GM18907 (cell line): Measurements from ENCODE around the gene KRTAP6-1.

Experiments used
- ATAC-seq: cut with Tn5 transposase; IDR thresholded peaks from one replicate; pipeline ENCODE4 v1.9.1; 2021; ENCODE audit warnings: mild to moderate bottlenecking, moderate library complexity; ENCODE audit not compliant: unreplicated experiment

Gene KRTAP6-1, protein sequence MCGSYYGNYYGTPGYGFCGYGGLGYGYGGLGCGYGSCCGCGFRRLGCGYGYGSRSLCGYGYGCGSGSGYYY

DNA sequence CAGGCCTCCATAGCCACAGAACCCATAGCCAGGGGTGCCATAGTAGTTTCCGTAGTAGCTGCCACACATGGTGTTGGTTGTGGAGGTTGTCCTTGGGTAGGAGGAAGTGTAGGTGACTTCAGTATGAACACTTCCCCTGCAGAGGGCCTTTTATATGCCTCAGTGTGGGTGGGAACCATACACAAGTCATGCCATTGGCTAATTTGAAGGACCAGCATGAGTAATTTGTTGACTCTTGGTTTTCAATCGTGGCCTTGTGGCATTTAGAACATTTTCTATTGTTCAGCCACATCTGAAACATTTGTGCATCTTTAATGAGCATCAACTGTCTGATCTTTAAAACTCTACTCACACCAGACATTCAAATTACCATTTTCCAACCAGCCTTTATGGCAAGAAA is at the start of gene KRTAP6-1:
Gene KRTAP6-1, minus strand, starts transcription at position 95 of the 400 bp plus-strand sequence. Its CDS starts 26 bp downstream, at position 69.
- no peak for ATAC-seq

DNA sequence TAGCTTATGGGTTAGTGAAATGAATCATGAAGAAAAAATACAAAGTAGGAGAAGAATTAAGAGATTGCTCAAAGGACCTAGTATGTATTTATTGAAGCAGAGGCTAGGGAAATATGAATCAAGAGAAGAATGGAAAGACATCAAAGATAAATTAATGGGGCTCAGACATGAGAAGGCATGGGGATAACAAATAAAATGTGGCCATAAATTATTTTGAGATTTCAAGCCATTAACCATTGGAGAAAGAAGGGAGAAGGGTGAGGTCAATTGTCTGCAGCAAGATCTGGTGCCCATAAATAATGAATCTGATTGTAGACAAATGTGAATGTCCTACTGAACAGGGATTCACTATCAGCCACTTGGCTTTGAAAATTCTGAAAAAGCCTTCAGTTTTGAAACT is 39.2 kb upstream of the KRTAP6-1 start:
- ATAC-seq, result no peak

DNA sequence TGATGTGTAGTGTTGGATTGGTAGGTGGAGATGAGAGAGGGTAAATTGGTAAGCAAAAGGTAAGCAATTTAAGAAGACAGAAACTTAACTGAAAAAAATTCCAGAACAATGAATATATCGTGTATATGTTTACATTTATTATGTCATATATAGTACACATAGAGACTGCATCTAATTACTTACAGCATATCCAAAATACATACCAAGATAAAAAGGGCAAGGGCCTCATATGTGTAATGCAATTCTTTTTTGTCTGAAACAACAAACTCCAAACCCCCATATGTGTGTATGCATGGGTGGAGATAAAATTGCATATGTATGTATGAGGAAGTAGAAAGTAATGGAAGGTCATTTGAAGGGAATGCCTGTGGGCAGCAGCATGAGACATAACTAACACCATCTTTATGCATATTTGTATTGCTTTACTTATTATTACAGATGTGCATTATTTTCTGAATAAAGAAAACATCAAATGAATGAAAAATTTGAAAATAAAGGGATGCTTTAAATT is 33.2 kb upstream of the KRTAP6-1 start:
- no peak for ATAC-seq

DNA sequence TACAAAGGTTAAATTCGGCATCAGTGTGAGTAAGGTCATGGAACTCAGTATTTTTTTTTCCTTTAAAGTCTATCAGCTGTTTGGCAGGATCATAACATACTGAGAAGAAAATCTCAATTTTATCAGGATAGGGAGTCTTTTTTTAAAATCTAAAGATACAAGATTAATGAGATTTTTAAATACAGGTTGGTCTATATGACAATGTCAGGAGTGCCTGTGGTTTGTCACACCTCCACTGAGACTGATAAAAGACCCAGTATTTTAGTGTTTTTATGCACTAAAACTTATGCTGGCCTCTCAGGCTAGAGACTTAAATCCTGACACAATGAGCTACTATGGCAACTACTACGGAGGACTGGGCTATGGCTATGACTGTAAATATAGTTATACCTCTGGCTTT is 28.8 kb upstream of the KRTAP6-1 start, which contains the start of gene KRTAP20-3:
Gene KRTAP20-3, plus strand, starts transcription at position 301 of the 400 bp plus-strand sequence.
- no peak for ATAC-seq

DNA sequence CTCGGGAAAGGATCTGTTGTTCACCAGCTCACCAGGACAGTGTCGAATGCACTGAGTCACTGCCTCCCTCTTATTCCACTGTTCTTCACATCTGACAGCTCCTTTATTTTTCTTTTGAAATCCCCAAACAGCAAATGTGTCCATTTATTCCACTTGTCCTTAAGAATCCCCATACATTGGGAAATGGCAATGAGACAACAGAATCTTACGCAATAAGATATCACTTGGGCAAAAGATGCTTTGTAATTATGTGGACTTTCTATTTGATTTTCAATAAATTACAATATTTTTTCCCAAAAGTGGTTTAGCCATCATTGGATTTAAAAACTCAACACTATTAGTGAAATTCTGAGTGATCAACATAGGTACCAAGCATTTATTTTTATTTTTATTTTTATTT is 25.0 kb upstream of the KRTAP6-1 start:
- ATAC-seq, result no peak

DNA sequence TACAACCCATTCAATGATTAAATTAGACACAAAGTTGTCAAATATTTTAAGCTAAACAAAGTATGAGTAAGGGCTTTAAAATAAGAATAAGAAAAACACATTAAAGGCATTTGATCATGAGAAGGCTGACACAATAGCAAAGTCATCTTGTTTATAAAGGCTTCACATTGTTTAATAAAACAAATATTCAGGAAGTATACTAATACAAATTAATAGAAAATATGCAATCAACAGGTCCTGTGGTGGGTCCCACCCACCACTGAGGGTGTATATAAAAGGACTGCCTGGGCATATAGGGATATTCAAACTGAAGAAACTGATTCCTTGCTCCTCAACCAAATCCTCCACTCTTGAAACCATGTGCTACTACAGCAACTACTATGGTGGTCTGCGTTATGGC is 21.2 kb upstream of the KRTAP6-1 start, which contains the start of gene KRTAP20-2:
Gene KRTAP20-2, plus strand, starts transcription at position 301 of the 400 bp plus-strand sequence. Its CDS starts 58 bp downstream, at position 359.
- no peak for ATAC-seq

DNA sequence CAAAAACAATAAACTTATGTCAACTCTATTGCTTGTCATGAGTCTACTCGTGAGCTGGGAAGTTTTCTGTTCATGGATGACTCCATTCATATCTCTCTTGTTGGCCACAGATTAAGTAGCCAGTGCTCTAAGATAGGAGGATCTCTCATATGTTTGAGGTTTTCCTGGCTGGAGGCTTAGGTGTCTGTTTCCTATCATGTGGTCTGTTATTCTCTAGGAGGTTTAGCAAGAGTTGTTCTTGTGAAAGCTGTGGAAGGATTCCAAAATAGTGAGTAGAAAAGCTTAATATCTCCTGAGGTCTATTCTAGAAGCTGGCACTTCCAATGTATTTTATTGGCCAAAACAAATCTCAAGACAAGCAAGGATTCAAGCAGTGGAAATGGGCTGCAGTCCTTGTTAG is 15.5 kb upstream of the KRTAP6-1 start:
- no peak for ATAC-seq

DNA sequence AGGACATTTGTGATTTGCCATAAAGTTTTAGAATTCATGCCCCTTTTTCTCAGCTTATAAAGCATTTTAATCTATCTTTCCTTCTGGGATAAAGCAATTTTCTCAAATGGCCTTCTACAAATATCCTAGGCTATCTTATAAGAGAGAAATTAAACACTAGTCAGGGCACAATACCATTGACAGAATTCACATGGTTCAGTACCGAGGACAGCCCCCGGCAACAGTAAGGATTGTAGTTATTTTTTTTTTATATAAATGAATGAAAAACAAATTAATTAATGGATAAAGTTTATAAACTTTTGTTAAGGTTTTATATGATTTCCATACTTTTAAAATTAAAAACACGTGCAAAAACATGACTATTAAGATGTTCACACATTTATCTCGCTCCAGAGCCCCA is 14.4 kb upstream of the KRTAP6-1 start:
- ATAC-seq, result no peak

DNA sequence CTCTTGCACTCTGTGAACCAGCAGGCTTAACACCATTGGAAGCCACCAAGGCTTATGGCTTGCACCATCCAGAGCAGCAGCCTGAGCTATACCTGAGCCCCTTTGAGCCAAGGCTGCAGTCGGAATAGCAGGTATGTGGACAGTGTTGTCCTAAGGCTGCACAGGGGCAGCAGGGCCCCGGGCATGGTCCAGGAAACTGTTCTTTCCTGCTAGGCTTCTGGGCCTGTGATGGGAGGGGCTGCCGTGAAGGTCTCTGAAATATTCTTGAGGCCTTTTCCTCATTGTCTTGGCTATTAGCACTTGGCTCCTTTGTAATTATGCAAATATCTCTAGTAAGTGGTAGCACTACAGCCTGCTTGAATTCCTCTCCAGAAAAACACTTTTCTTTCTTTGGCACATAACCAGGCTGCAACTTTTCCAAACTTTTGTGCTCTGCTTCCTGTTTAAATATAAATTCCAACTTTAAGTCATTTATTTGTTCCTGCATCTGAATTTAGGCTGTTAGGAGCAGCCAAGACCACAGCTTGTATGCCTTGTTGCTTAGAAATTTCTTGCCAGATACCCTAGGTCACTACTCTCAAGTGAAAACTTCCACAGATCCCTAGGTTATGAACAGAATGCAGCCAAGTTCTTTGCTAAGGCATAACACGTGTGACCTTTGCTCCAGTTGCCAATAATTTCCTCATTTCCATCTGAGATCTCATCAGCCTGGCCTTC is 11.9 kb upstream of the KRTAP6-1 start:
- no peak for ATAC-seq

DNA sequence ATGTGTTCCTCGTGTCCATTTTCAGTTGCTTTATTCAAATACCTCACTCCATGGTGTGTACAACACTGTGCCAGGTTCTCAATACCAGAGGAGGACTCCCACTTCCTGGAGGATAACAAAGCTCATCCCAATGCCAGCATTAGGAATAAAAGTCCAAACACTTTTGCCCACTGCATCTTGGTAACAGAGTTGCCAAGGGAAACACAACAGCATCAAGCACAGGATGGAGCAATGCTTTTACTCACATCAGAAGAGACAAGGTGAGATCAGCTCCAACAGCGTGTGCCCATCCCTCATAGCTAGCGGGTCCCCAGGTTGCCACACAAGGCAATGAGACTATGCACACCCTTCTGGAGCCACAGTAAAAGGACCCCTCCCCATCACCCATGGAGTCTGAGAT is 9.6 kb upstream of the KRTAP6-1 start:
- no peak for ATAC-seq

DNA sequence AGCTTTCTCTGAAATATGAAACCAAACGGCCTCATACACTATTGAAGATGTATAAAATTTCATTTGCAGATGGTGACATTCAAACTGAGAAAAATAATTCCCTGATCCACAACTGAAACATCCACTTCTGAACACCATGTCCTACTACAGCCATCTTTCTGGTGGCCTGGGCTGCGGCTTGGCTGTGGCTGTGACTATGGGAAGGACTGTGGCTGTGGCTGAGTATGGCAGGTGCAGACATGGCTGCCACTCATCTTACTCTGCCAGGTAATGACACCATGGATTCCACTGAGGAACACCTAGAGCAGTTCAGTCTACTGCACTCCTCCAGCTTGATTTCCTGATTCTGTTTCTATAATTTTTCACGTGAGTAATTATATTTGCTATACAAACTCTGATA is 6.8 kb upstream of the KRTAP6-1 start, which contains the start of gene KRTAP20-4:
Gene KRTAP20-4, plus strand, starts transcription at position 106 of the 400 bp plus-strand sequence.
- no peak for ATAC-seq

DNA sequence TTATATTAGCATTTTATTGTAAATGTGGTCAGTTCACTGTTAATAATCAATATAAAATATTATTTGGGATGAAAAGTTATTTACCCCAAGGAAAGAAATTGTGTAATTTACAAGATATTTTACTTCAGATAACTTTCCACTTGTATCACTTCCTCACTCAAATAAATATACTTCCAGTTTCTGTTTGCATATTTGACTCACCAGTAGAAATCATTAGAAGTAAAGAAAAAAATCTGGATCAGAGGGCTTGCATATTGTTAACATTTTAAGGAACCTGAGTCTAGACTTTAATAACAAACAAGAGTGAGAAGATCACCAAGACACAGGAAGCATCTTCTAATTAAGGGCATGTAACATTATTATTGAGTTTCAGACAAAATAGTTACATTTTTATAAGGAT is 6.3 kb upstream of the KRTAP6-1 start:
- no peak for ATAC-seq

DNA sequence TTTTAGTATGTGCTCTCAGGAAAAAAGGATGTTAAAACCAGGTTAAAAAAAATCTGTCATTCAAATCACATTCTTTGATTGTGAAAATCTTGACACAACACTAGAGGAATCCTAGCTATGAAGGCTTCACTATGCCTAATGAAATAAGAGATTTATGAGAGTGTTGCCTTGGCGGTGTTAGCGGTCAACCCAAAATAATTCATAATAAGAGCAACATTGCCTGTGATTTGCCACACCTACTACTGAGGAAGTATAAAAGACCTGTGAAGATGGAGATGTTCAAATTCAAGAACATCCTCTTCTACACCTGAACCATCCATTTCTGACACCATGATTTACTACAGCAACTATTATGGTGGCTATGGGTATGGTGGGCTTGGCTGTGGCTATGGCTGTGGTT is 2.4 kb upstream of the KRTAP6-1 start, which contains the start of gene KRTAP20-1:
Gene KRTAP20-1, plus strand, starts transcription at position 301 of the 400 bp plus-strand sequence. Its CDS starts 30 bp downstream, at position 331.
- no peak for ATAC-seq

DNA sequence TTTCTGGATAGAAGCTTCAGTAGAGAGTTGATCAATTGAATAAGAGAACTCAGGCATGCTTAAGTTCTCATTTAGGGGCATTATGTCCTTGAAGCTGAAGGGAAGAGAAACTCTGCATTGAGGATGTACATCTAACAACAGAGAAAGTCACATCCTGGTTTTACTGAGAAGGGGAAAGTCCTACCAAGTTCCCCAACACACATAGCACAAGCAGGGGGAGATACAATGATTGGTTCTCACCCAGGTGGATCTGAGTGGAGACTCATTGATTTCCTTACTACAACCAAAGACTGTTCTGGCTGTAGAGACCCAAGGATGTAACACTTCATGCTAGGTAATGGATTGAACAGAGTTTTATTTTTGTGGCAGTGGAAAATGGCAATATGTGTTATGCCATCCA is 1.5 kb upstream of the KRTAP6-1 start:
- no peak for ATAC-seq

DNA sequence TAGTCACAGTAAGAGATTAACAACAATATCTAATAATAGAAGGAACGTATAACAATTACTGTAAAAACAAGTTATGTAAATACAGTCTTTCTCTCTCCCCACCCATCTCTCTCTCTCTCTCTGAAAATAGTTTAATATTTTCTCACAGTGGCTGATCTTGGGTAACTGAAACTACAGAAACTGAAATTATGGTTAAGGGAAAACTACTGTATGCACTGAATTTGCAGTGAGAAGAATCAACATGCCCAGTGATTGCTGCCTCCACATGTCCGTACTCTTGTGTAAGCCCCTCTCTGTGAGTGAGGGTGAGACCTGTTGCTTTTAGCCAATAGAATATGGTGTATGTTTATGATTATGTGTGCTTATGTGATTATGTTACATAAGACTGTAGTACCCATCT is 1.6 kb downstream of the KRTAP6-1 start:
- no peak for ATAC-seq

DNA sequence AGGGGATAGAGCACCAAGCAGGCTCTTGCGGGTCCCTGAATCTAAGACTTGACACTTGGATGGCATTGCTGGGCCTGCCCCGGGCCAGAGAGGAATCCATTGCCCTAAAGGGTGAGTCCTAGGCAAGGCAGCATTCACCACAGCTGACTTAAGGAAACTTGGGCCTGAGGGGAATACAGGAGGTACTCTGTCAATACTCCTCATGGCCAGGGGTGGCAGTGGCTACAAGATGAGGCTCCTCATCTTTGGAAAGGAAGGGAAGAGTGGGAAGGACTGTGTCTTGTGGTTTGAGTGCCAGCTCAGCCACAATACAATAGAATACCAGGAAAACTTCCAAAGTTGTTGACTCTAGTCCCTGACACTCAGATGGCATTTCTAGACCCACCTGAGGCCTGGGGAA is 7.8 kb downstream of the KRTAP6-1 start:
- ATAC-seq, result no peak

DNA sequence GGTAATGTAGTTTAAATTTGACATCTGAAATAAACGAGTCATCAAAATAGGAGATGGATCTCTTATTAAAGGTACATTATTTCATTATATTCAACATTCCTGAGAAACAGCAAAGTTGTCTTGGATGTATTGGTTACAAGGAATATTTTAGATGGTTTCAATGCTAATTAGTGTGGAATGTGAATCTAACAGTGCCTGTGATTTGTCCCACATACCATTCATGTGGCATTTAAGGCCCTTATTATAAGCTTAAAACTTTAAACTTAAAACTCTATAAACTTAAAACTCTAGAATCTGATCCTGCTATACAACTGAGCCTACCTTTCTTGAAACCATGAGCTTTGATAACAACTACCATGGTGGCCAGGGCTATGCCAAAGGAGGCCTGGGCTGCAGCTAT is 12.9 kb downstream of the KRTAP6-1 start, which contains the start of gene KRTAP22-1:
Gene KRTAP22-1, plus strand, starts transcription at position 301 of the 400 bp plus-strand sequence.
- no peak for ATAC-seq

DNA sequence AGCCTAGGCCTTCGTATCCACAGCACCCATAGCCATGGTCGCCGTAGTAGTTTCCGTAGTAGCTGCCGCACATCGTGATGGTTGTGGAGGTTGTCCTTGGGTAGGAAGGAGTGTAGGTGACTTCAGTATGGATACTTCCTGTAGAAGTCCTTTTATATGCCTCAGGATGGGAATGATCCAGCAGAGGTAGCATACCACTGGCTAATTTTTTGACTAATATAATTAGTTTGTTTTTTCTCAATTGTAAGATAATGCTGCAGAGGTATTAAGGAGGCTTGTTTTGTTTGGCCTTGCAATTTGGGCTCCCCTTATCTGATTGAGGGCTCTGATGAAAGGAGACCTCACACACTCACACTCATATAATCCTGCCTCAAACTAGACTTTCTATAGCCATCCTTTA is 14.9 kb downstream of the KRTAP6-1 start, which contains the start of gene KRTAP6-2:
Gene KRTAP6-2, minus strand, starts transcription at position 101 of the 400 bp plus-strand sequence. Its CDS starts 28 bp downstream, at position 73.
- ATAC-seq, result no peak

DNA sequence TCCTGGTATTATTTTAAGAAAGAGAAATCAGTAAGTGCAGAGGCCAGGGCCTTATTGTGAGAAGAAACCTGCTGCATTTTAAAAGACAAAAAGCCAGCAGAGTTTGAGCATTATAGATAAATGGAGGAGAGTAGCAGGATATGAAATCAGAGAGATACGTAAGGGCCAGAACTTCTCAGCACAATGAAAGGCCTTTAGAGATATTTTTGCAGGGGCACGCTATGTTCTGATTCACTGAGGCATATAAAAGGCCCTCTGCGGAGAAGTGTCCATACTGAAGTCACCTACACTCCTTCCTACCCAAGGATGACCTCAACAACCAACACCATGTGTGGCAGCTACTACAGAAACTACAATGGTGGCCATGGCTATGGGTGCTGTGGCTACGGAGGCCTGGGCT is 21.6 kb downstream of the KRTAP6-1 start, which contains the start of gene KRTAP6-3:
Gene KRTAP6-3, plus strand, starts transcription at position 301 of the 400 bp plus-strand sequence. Its CDS starts 6 bp downstream, at position 307.
- ATAC-seq, result no peak

DNA sequence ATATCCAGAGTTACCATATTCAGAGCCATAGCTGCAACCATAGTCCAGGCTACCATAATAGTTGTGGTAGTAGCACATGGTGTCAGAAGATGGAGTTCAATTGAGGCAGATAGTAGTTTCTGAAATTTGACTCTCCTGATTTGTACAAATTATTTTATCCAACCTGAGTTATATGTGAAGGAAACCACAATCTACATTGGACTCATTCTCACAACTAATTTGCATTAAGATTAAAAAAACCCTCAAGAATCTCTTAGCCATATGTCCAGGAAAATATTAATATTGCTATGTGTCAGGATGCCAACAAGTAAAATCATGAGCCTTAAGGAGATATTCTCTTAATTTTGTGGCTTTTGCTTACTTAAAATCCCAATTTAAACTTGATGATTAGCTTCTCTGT is 23.4 kb downstream of the KRTAP6-1 start, which contains the start of gene KRTAP22-2:
Gene KRTAP22-2, minus strand, starts transcription at position 101 of the 400 bp plus-strand sequence.
- no peak for ATAC-seq

DNA sequence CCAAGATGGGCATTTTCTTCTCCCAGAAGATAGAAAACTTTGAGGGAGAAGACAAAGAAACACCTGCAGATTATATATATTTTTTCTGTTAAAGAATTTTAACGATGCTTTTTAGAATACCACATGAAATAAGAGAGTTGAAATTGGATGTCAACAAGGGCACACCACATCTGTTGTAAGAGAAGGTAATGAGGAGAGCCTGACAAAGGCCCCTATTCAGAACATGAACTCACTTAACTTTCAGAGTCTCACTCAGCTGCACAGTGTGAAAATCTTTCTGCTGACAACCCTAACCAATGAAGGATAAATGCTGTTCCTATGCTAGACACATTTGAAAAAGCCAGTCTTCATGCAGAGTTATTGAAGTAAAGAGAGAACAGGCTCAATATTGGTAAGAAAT is 30.9 kb downstream of the KRTAP6-1 start:
- no peak for ATAC-seq

DNA sequence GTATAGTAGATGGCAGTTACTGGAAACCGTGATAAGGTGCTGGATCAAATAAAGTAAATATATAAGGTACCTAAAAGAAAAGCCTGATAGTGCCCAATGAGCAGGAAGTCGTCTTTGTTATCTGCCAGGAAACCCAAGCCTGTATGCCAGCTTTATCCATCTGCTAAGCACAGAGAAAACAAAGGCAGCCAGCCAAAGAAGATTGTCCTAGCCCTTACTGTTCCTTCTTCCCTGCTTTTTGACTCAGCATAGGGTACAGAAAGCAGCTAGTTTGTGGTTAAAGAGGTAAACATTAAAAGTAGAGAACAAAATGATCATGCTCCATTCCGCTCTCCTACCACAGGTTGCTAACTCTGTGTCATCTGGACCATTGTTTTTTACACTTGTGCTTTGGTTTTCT is 33.6 kb downstream of the KRTAP6-1 start:
- ATAC-seq, result no peak
